Cardiac fibroblast (primary cell): ENCODE data around the gene FAM234A.

Experiments used
- DNase-seq, 2 donors: peaks; one replicate each; pipeline versions ENCODE4 v3.0.0 to v3.0.0-alpha.2; 2010; ENCODE audit warnings: low read depth in 2 of 2
- H3K4me3 ChIP-seq, 2 donors: replicated peaks in 1 of 2; 1 replicate in 1 of 2; 2 replicates in 1 of 2; pipeline ENCODE4 v1.5.1; 2011; ENCODE audit warnings: low read depth in 2 of 2, low read length in 2 of 2, mild to moderate bottlenecking in 2 of 2, moderate library complexity in 1 of 2
- TF ChIP-seq, protein P1 (sequence below): IDR thresholded peaks from one replicate; pipeline ENCODE4 v1.5.1; 2011; ENCODE audit warnings: low read depth, mild to moderate bottlenecking, low read length, inconsistent platforms

Gene FAM234A

DNA sequence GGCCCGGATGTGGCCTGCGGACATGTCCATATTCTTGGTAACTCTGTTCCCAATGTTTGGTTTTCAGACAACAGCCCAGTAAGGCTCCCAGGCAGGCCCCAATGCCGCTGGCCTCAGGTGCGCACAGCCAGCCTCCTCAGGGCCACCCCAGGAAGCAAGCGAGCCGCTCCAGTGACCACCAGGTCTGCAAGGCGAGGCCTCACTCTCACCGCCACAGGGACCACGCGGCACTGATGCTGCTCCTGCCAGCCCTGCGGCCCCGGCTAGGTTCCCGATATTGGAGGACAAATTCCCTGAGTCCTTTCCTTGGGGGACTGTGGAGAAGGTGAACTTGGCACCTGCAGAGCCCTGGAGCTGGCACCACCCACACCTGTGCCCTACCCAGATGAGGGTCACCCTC is 67.3 kb downstream of the FAM234A start:
- TF ChIP-seq, protein P1, sequence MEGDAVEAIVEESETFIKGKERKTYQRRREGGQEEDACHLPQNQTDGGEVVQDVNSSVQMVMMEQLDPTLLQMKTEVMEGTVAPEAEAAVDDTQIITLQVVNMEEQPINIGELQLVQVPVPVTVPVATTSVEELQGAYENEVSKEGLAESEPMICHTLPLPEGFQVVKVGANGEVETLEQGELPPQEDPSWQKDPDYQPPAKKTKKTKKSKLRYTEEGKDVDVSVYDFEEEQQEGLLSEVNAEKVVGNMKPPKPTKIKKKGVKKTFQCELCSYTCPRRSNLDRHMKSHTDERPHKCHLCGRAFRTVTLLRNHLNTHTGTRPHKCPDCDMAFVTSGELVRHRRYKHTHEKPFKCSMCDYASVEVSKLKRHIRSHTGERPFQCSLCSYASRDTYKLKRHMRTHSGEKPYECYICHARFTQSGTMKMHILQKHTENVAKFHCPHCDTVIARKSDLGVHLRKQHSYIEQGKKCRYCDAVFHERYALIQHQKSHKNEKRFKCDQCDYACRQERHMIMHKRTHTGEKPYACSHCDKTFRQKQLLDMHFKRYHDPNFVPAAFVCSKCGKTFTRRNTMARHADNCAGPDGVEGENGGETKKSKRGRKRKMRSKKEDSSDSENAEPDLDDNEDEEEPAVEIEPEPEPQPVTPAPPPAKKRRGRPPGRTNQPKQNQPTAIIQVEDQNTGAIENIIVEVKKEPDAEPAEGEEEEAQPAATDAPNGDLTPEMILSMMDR = no peak
- H3K4me3 ChIP-seq = no peak overlapping the region
- no peak for DNase-seq

DNA sequence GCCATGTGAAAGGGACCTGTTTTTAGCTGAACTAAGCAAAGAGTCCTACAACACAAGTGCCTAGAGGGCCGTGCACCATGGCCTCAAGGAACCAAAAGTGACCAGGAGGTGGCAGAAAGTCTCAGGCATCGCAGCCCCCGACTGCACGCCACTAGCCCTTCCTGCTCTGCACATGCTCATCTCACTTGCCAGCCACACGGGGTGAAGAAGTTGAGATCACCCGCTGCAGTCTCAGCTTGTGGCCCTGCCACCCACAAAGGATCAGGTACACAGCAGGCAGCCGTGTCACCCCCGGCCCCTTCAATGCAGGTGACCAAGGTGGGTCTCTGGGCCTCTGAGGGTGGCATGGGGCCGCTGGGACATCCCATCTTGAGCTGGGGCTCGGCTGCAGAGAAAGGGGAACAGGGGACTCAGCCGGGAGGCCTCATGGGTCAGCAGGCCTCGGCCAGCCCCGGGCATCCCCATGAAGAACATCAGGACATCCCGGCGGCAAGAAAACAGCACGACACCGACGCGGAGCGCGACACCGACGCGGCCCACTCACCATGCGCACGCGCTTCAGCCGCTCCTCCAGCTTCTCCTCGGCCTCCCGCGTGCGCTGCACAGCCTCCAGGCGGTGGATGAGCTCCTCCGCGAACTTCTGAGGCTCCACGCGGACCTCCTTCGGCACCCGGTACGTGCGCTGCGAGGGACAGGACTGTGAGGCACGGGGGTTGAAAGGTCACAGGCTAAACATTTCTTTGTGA is 69.3 kb downstream of the FAM234A start:
- peak in 1 of 2 donors; percentile 22 for DNase-seq
- TF ChIP-seq, protein P1 = peak; percentile 5
- H3K4me3 ChIP-seq = no peak overlapping the region

DNA sequence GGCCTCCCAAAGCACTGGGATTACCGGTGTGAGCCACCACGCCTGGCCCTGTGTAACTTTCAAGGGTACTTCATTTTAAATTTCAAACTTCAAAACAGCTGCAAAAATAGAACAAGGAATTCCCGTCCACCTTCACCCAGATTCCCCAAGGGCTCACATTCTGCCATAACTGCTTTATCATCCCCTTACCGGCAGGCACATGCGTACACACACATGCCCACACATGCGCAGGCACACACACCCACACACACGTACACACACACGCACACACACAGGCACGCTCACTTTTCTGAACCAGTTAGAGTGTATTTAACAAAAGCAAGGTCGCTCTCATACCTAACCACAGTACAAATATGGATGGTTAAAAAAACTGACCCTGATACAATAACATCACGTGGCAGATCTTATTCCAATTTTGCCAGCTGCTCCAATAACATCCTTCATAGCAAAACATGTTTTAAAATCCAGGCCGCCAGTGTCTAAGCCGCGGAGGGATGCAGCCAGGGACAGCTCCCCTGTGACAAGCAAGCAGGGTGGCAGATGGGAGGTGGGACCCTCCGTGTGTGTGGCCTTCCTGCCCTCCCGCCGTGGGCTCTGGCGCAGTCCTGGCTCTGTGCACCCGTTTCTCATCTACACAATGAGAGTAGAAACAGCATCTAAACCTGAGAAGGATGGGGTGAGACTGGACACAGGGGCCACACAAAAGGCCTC is 71.5 kb downstream of the FAM234A start:
- TF ChIP-seq, protein P1 = no peak
- no peak overlapping the region for H3K4me3 ChIP-seq
- no peak for DNase-seq

DNA sequence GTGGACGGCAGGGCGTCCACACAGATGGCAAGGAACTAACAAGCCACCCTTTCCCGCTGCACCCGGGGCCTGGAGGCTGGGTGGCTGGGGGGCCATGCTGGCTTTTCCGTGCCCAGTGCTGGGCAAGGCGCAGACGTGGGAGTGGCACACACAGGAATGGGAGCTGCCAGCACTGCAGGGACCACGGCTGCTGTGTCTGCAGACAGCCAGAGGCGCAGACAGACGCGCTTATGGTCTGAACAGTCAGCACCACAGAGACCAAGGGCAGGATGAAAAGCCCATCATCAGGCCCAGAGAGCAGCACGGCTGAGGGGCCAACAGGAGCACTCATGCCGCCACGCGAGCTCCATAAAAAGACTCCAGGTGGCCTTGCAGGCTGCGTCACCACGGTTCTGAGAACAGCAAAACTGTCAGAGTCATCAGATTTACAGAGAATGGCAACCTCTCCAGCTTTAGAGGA is 72.3 kb downstream of the FAM234A start:
- TF ChIP-seq, protein P1 = no peak
- no peak for DNase-seq
- H3K4me3 ChIP-seq = no peak overlapping the region

DNA sequence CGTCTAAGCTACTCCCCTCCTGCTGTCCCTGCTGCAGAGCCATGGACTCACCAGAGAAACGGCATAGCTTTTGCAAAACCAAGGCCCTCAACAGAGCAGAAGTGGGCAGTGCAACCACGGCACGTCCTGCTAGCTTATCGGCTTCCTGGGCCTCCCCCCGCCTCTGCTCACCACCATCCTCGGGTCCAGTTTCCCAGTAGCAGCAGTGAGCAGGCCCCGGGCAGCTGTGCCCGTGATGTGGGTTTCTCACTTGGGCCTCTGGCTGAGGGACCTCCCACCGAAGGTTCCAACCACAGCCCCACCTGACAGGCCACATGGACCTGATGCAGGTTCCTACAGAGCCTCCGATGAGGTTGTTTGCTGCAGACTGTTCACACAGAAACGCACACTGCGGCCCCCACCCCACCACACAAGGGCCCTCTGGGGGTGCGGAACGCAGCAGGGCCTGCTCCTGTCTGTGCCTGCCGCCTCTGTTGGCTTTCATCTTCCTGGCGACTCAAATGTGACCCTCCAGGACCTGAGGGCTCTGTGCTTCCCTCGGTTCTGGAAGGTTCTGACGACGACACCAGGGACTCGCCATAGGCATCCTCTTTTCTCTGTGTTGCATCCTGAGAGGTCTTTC is 73.2 kb downstream of the FAM234A start:
- no peak for DNase-seq
- no peak overlapping the region for H3K4me3 ChIP-seq
- TF ChIP-seq, protein P1 = no peak

DNA sequence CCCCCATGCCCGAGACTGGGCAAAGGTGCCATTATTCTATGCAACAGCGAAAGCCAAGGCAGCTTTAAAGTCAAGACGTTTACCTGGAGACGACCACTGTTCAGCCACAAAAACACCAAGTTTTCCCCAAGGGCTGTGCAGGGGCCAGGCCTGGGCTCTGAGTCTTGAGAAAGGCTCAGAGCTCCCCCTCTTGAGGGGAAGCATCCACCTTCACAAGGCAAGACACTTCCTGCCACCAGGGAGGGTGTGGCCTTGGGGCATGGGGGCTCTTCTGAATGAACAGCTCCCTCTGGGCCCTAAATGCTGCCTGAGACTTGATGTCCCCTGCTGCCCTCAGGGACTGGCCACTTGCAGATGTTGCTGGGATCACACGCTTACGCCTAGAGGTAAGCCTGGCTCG is 74.9 kb downstream of the FAM234A start:
- no peak overlapping the region for H3K4me3 ChIP-seq
- TF ChIP-seq, protein P1 = no peak

More for the DNA sequence above, 74.9 kb downstream of the FAM234A start:
- DNase-seq = no peak
